RKO (cell line): ENCODE data around the gene INTS1.
"Not testable (repeated sequence)": the region's sequence is repeated elsewhere in the genome, so short reads cannot be mapped to it uniquely, and the experiment has no call there.

ENCODE experiments used
- DNase-seq: peaks from one replicate; pipeline ENCODE4 v3.0.0-alpha.2; 2016; ENCODE audit warnings: low spot score

Gene INTS1

GRCh38 chr7:1447112-1447511 lies 57.1 kb downstream of the INTS1 start:
- no peak for DNase-seq

- no peak for DNase-seq
Observed at GRCh38 chr7:1446620-1447032, 57.6 kb downstream of the INTS1 start.

- DNase-seq, result not testable (repeated sequence)
Observed at GRCh38 chr7:1446026-1446425, 58.2 kb downstream of the INTS1 start.

GRCh38 chr7:1445341-1445740 lies 58.8 kb downstream of the INTS1 start:
- DNase-seq, result no peak

- DNase-seq, result no peak
Observed at GRCh38 chr7:1444925-1445322, 59.3 kb downstream of the INTS1 start.

- no peak for DNase-seq
Observed at GRCh38 chr7:1444214-1444924, 59.8 kb downstream of the INTS1 start.

GRCh38 chr7:1443587-1444200 lies 60.5 kb downstream of the INTS1 start:
- not testable (repeated sequence) for DNase-seq

- no peak for DNase-seq
Observed at GRCh38 chr7:1442355-1443124, 61.6 kb downstream of the INTS1 start.

GRCh38 chr7:1441615-1442354 lies 62.4 kb downstream of the INTS1 start:
- DNase-seq, result no peak

GRCh38 chr7:1440620-1441019 lies 63.6 kb downstream of the INTS1 start:
- no peak for DNase-seq

GRCh38 chr7:1439373-1440363 lies 64.5 kb downstream of the INTS1 start:
- DNase-seq, result no peak

- no peak for DNase-seq
Observed at GRCh38 chr7:1438821-1439220, 65.4 kb downstream of the INTS1 start.

- DNase-seq, result no peak
Observed at GRCh38 chr7:1438208-1438607, 66.0 kb downstream of the INTS1 start.

- no peak for DNase-seq
Observed at GRCh38 chr7:1437155-1437880, 66.9 kb downstream of the INTS1 start.

- DNase-seq, result no peak
Observed at GRCh38 chr7:1436608-1437007, 67.6 kb downstream of the INTS1 start.

GRCh38 chr7:1434891-1435670 lies 69.1 kb downstream of the INTS1 start:
- no peak for DNase-seq

- no peak for DNase-seq
Observed at GRCh38 chr7:1434165-1434718, 69.9 kb downstream of the INTS1 start.

- no peak for DNase-seq
Observed at GRCh38 chr7:1433128-1433920, 70.9 kb downstream of the INTS1 start.
